CD4-positive, alpha-beta T cell treated with Interleukin-6 at 100 ng/mL for 8 hours (primary cell): ENCODE measurements around the gene FUBP3.
A peak's percentile ranks its signal among the peaks of the same experiment; 100 is the strongest.

ENCODE experiments used
- DNase-seq: peaks from one replicate; pipeline ENCODE4 v3.0.0-alpha.2; 2020; ENCODE audit warnings: mixed read lengths, low spot score

Gene FUBP3, protein sequence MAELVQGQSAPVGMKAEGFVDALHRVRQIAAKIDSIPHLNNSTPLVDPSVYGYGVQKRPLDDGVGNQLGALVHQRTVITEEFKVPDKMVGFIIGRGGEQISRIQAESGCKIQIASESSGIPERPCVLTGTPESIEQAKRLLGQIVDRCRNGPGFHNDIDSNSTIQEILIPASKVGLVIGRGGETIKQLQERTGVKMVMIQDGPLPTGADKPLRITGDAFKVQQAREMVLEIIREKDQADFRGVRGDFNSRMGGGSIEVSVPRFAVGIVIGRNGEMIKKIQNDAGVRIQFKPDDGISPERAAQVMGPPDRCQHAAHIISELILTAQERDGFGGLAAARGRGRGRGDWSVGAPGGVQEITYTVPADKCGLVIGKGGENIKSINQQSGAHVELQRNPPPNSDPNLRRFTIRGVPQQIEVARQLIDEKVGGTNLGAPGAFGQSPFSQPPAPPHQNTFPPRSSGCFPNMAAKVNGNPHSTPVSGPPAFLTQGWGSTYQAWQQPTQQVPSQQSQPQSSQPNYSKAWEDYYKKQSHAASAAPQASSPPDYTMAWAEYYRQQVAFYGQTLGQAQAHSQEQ

DNA sequence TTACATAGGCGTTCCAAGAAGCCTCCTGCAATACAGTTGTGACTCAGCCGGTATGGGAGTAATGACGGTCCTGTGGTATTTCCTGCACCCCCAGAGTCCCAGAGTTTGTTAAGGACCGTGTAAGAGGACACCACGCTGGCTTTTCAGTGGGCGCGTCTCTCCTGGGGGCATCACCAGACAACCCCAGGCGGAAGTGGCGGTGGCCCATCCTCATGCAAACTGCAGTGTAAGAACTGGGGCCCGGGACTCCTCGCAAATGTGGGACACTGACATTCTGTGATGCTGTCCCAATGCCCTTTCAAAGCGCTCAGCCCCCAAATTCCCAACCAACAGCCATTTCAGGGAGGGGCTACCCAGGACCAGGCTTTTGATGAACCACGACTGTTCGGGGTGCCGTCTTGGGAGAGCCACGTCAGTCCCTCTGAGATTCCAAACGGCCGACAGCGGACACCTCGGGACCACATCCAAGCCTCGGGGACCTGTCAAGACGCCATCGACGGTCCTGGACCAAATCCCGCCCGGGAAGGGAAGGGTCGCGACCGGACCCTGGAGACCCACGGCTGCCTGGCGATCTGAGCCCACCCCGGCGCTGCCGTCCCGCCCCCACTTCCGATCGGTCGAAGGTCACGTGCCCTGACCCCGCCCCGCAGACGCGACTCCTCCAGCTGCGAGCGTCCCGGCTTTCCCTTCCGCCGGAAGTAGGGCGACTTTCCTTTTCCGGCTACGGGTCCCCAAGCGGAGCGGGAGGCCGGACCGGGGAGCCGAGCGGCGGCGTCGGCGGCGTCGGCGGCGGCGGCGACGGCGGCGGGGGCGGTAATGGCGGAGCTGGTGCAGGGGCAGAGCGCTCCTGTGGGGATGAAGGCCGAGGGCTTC, at the start of gene FUBP3:
FUBP3 (plus strand) TSS at position 713 of the 873 bp plus-strand sequence; CDS start at position 817, 104 bp downstream.
- peak; percentile 85 for DNase-seq

GRCh38 chr9:130530938-130531337, 48.4 kb upstream of the FUBP3 start:
- no peak for DNase-seq

DNA sequence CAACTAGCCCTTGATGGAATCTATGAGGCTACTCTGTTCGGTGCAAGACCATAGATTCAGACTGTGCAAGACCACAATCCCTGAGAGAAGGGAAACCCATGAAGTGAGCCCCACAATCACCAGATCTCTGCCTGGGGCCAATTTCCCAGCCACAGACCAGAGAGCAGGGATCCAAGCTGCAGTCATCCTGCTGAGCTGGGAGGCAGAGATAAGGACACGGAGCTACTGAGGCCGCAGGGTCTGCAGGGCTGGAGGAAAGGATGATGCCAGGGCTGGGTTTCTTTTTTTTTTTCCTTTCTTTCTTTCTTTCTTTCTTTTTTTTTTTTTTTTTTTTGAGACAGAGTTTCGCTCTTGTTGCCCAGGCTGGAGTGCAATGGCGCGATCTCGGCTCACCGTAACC, 47.7 kb upstream of the FUBP3 start:
- DNase-seq: no peak

DNA sequence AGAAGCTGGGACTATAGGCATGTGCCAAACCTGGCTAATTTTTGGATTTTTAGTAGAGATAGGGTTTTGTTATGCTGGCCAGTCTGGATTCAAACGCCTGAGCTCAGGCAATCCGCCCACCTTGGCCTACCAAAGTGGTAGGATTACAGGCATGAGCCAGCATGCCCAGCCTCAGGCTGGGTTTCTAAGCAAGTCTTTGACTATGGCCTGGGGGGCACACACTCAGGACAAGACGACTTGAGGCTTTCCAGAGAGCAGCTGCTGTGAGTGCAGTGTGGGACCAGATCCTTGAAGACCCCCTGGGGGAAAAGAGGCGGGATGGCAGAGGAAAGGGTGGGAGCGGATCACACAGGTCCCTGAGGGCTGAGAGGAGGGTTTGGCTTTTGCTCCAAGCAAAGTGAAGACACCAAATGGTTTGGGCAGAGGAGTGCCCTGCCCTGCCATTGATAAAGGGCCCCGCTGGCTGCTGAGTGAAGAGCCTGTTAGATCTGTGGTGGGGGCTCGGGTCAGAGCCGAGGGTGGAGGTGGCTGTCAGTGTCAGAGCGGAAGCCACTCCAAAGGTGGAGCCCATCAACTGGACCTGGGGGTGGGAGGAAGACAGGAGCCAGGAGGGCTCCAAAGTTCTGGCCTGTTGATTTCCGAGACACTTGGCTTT, 46.8 kb upstream of the FUBP3 start:
- no peak for DNase-seq

GRCh38 chr9:130535818-130536521, 43.4 kb upstream of the FUBP3 start:
- no peak for DNase-seq

DNA sequence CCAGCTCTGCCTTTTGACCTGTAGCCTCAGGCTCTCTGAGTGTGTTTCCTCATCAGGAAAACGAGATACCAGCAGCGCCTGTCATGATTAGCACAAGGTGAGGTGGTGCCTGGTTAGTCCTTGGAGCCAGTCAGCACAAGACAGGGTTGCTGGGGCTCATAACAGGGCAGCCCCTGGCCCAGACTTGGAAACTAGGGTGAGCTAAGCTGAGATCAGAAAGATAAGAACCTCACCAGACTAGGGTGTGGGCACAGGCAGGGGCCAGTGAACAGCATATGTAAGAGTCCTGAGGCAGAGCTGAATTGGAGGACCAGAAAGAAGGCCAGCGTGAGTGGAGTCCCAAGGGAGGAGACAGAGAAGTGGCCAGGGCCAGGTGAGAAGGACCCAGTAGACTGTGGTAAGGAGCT, 42.7 kb upstream of the FUBP3 start:
- DNase-seq: no peak

GRCh38 chr9:130537346-130538050, 41.9 kb upstream of the FUBP3 start:
- DNase-seq: no peak

DNA sequence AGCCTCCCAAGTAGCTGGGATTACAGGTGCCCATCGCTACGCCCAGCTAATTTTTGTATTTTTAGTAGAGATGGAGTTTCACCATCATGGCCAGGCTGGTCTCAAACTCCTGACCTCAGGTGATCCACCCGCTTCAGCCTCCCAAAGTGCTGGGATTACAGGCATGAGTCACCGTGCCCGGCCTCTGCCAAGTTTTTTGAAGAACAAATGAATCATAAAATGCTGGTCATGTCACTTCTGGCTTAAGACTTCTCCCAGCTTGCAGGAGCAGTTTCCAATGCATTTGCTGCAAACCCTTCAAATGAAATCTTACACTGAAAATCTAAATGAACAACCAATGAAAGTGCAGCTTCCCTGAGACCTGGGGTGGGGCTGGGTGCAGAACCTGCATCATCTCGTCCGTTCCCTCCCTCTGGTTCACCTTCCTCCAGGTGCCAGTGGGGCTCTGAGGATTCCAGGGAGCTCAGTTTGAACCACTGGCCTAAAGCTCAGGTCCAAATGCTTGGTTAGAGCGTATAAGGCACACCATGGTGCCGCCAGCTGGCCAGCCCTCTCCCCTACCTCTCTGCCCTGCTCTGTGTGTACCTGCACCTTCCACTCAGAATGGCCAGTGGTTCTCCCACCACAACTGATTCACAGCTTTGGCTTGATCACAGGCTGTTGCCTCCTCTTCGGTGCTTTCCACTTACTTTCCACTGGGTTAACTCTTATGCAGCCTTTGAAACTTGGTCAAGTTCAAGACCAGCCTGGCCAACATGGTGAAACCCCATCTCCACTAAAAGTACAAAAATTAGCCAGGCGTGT, 39.8 kb upstream of the FUBP3 start:
- no peak for DNase-seq

- no peak for DNase-seq
Observed at GRCh38 chr9:130541533-130541932, 37.8 kb upstream of the FUBP3 start.

DNA sequence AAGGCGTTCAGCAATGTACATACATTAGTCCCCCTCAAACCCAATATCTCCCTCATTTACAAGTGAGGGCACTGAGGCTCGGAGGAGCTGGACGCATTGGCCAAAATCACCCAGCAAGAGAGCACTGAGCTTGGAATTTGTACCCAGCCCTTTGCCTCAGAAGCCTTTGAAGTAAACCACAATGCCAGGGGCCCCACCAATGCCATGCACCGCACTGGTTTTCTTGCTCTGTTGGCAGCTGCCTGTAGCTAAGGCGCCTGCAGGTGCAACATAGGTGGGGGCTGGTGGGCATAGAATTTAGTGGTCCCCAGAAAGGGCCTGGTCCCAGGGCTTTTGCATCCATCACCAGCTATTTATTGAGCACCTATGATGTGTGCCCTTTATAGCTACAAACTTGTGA, 37.3 kb upstream of the FUBP3 start:
- no peak for DNase-seq

DNA sequence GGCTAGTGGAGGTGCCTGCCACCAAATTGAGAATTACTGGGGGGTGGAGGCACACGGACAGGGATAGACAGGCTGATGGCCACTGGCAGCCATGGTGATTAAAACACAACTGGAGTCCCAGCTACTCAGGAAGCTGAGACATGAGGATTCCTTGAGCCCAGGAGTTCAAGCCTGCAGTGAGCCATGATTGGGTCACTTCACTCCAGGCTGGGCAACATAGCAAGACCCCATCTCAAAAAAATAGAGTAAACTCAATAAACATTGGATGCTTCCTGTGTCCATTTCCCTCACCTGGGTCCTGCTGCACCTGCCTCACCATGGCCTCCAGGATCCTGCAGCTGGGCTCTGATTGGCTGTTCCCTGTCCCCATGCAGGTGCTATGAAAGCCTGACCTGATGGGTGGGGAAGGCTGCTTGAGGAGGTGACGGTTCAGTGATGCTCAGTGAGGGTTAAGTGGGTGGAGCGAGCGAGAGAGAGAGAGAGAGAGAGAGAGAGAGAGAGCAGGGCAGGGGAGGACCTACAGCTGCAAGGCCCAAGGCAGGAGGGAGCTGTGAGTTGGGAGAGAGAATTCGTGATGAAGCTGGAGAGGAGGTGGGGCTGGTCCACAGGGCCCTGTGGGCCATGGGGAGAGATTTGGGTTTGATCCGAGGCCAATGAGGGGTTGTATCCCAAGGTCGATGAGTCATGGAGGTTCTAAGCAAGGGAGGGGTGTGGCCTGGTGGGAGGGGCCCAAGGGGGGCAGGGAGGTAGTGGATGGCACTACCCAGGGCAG, 36.7 kb upstream of the FUBP3 start:
- no peak for DNase-seq

- no peak for DNase-seq
Observed at GRCh38 chr9:130543368-130543767, 36.0 kb upstream of the FUBP3 start.

DNA sequence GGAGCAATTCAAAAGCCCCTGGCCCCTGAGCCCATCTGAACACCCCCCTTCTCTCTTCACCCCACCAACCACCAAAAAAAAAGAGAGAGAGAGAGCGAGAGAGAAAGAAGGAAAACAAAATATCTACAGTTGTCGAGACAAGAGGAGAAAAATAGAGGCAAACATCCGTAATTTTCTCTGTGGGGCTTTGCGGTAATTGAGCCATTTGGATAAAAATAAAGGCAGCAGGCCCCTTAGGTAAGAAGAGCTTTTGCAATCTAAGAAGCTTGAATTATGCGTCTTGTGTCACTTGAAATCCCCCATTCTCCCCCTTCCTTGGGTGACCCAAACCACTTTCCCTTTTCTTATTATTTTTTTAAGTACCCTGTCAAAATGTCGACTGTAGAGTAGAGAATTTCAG, 35.5 kb upstream of the FUBP3 start:
- DNase-seq: no peak

DNA sequence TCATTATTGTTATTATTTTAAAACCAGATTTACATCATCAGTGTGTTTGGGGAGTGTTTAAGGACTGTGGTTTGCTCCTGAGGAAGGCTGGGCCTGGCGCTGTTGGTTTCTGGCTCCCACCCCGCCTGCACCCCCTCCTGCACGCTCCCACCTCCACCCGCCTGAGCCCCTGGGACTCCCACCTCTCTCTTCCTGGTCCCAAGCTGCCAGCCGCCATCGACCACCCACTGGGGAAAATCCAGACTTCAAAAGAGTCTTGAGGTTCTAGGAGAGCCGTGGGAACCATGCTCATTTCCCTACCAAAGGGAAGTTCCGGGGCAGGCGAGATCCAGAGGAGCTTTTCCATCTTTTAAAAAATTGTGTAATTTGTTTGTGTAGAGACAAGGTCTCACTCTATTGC, 35.0 kb upstream of the FUBP3 start:
- no peak for DNase-seq

GRCh38 chr9:130548103-130548502, 31.3 kb upstream of the FUBP3 start:
- DNase-seq: no peak

GRCh38 chr9:130549093-130549735, 30.2 kb upstream of the FUBP3 start:
- DNase-seq: no peak

DNA sequence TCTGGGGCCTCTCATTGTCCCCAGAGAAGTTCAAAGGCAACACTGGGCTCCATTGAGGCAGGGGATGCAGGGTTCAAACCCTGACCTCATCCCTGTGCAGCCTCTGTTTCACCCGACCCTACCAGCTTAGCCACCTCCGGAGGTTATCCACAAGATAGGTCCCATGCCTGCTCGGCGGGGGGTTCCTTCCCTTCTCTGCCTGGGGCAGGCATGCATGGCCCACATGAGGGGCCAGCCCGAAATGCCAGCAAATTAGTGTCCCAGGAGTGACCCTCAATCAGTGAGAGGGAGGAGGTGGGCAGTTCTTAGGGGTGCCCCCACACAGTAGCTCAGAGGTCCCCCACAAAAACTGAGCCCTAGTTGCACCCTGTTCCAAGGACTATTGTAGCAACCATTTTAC, 24.8 kb upstream of the FUBP3 start:
- DNase-seq: no peak

DNA sequence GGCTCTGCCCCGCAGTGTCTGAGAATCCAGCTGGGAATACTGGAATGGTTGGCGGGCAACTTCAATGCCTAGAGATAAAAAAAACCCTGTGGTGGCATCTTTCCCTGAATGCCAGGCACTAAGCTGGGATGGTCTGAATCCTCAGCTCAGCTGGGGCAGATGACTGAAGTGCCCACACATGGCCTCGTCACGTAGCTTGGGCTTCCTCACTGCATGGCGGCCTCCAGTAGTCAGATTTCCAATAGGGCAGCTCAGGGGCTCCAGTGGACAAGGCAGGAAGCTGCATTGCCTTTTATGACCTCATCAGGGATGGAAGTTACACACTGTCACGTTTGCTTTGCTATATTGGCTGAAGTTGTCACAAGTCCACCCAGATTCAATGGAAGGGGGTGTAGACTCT, 24.3 kb upstream of the FUBP3 start:
- no peak for DNase-seq

GRCh38 chr9:130555968-130556367, 23.4 kb upstream of the FUBP3 start:
- no peak for DNase-seq
